ENCODE results near the gene EIF4EBP2. TPM values are rescaled to one million over a fixed set of nuclear protein-coding genes. Genes with fewer than 3 reads are reported as not detected.

Gene EIF4EBP2
- polyA plus RNA-seq, 1 of the 3 experiments (the other 2 are of a cell fraction): 9.9 TPM

DNA sequence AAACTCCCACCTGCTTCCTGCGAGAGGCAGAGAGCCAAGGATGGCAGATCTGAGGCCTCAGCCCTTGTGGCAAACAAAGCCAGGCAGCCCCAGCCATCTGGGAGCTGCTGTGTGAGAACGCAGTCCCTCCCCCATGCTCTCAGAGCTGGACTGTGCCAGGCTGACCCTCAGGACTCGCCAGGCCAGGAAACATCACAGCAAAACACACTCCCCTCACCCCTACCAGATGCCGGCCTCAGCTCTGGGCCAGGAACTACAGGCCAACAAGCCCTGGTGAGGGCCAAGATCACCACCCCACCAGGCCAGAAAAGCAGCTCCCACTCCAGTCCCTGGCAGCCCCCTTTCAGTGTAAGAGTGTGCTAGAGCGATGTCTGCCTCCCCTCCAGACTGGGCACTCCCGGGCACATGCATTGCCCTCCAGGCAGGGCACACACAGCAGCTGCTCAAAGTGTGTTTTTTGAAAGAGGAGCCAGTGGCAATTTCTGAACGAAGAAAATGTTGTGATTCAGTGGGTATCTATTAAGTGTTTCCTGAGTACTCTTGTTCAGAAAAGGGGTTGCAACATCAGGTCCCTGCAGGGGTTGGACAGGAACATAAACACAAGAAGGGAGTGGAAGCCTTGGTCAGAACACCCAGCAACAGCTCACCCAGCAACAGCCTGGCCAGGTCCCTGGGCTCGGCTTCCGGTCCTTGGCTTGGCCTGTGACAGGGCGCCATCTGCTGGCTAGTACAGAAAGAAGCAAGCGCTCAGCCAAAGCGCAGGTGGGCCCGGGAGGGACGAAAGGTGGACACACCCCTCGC is 39.8 kb upstream of the EIF4EBP2 start (continued):
- TF ChIP-seq SIN3A (IDR thresholded peaks at IDR 0.05; ENCODE audit: borderline replicate concordance, low read depth, low read length) (no peak), FOXJ3 (CRISPR knock-in tag; IDR thresholded peaks at IDR 0.05) (0 out of 2 replicates have a peak, but pooled peaks have one; percentile 63), GATA2 (CRISPR knock-in tag; IDR thresholded peaks at IDR 0.05) (0 out of 2 replicates have a peak, but pooled peaks have one; percentile 6), TCF12 (IDR thresholded peaks at IDR 0.05) (peak; percentile 12; the same call in 1 of the 2 replicates), RAD21 (IDR thresholded peaks at IDR 0.05; ENCODE audit: low read length) (peak; percentile 99)
- TF ChIP-seq, protein P1, sequence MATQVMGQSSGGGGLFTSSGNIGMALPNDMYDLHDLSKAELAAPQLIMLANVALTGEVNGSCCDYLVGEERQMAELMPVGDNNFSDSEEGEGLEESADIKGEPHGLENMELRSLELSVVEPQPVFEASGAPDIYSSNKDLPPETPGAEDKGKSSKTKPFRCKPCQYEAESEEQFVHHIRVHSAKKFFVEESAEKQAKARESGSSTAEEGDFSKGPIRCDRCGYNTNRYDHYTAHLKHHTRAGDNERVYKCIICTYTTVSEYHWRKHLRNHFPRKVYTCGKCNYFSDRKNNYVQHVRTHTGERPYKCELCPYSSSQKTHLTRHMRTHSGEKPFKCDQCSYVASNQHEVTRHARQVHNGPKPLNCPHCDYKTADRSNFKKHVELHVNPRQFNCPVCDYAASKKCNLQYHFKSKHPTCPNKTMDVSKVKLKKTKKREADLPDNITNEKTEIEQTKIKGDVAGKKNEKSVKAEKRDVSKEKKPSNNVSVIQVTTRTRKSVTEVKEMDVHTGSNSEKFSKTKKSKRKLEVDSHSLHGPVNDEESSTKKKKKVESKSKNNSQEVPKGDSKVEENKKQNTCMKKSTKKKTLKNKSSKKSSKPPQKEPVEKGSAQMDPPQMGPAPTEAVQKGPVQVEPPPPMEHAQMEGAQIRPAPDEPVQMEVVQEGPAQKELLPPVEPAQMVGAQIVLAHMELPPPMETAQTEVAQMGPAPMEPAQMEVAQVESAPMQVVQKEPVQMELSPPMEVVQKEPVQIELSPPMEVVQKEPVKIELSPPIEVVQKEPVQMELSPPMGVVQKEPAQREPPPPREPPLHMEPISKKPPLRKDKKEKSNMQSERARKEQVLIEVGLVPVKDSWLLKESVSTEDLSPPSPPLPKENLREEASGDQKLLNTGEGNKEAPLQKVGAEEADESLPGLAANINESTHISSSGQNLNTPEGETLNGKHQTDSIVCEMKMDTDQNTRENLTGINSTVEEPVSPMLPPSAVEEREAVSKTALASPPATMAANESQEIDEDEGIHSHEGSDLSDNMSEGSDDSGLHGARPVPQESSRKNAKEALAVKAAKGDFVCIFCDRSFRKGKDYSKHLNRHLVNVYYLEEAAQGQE (IDR thresholded peaks at IDR 0.05; ENCODE audit: low read depth, low read length): no peak

DNA sequence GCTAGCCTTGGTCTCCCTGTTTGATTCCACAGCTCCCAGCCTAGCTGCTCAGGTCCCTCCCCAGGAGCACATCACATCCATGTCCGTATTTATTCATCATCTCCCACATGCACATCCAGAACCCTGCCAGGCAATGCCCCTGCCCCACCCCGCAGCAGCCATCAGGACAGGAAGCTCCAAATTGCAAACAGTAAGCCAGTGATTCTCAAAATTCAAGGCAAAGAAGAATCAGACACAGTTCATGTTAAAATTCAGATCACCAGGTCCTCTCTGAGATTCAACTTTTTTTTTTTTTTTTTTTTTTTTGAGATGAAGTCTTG is 39.2 kb upstream of the EIF4EBP2 start:
- Histone ChIP-seq H3K4me2 (no peak overlapping the region), H3K79me2 (ENCODE audit: insufficient read depth) (no peaks in the 10 kb centered on the region), H3K4me3 (ENCODE audit: low read depth in 2 of 2, low read length in 1 of 2) (peak overlapping the region in 1 of 2 experiments; percentile 14; a peak in 1 of 4 replicates), H3K36me3 (replicated peaks in 1 of 2; ENCODE audit: control insufficient read depth in 1 of 2, insufficient read depth in 2 of 2, low read length in 1 of 2) (no peaks in the 10 kb centered on the region), H3K4me1 (ENCODE audit: control insufficient read depth in 1 of 2, insufficient read depth in 2 of 2, low read depth in 1 of 2, low read length in 1 of 2) (peaks cover 6 to 15% of the 10 kb centered on the region in 2 experiments; a peak in 3 of 4 replicates), H3K27me3 (ENCODE audit: insufficient read depth) (no peaks in the 10 kb centered on the region), H3K9me2 (no peaks in the 10 kb centered on the region), H3K27ac (ENCODE audit: low read depth in 2 of 2, low read length in 1 of 2) (peak overlapping the region in 1 of 2 experiments; percentile 96; a peak in 1 of 4 replicates), H2AFZ (ENCODE audit: low read depth) (no peak overlapping the region), H4K20me1 (ENCODE audit: insufficient read depth) (no peaks in the 10 kb centered on the region), H3K9ac (no peak overlapping the region), H3K9me3 (no peaks in the 10 kb centered on the region), H3F3A (replicated peaks; ENCODE audit: insufficient read depth) (no peaks in the 10 kb centered on the region)
- DNase-seq: no peak
- CTCF ChIA-PET: interaction anchor here (0.6 to 9.0 kb wide), 58 partner anchors 11 to 394 kb away, joined by 3 to 214 read pairs (median 5); partner anchors contain the start of genes EIF4EBP2, LRRC20, NPFFR1 and PPA1
- 68% methylated on average over 2 of the region's 2 CpGs for WGBS (ENCODE audit: low lambda C conversion rate)
- POLR2A ChIA-PET: interaction anchor here (0.9 to 1.9 kb wide), 6 partner anchors 10 to 143 kb away, joined by 3 to 26 read pairs (median 8); partner anchors contain the start of gene LRRC20
- TF ChIP-seq POLR2AphosphoS5 (IDR thresholded peaks at IDR 0.05; ENCODE audit: low read depth, low read length): no peak
- no peak for TF ChIP-seq TAF1 (IDR thresholded peaks at IDR 0.05; ENCODE audit: borderline replicate concordance, low read depth, low read length)
- no peak for TF ChIP-seq MEF2A (IDR thresholded peaks at IDR 0.05; ENCODE audit: borderline replicate concordance, low read depth)
- no peak for TF ChIP-seq TEAD4 (IDR thresholded peaks at IDR 0.05; ENCODE audit: borderline replicate concordance, insufficient read depth)
- no peak for TF ChIP-seq SIN3A (IDR thresholded peaks at IDR 0.05; ENCODE audit: borderline replicate concordance, low read depth, low read length)
- TF ChIP-seq EP300 (IDR thresholded peaks at IDR 0.05; ENCODE audit: borderline replicate concordance in 1 of 2, low read depth in 1 of 2, low read length in 1 of 2): no peak
- no peak for TF ChIP-seq JUND (IDR thresholded peaks at IDR 0.05)
- TF ChIP-seq CTCF (IDR thresholded peaks at IDR 0.05): no peak
- TF ChIP-seq TCF12 (IDR thresholded peaks at IDR 0.05): no peak
- TF ChIP-seq NRF1 (IDR thresholded peaks at IDR 0.05; ENCODE audit: low read depth, low read length): no peak
- TF ChIP-seq, protein P1 (IDR thresholded peaks at IDR 0.05; ENCODE audit: low read depth, low read length): no peak
- TF ChIP-seq MXI1 (IDR thresholded peaks at IDR 0.05; ENCODE audit: low read depth, low read length): no peak
- no peak for TF ChIP-seq FOXM1 (IDR thresholded peaks at IDR 0.05; ENCODE audit: low read depth)
- TF ChIP-seq FOXJ3 (CRISPR knock-in tag; IDR thresholded peaks at IDR 0.05): no peak
- no peak for TF ChIP-seq IRF3 (IDR thresholded peaks at IDR 0.05; ENCODE audit: low read depth, low read length)
- TF ChIP-seq GABPA (IDR thresholded peaks at IDR 0.05; ENCODE audit: low read depth): no peak
- no peak for TF ChIP-seq NFIC (IDR thresholded peaks at IDR 0.05; ENCODE audit: borderline replicate concordance)
